Measurements from ENCODE around the gene IQUB. TPM values are rescaled to one million over a fixed set of nuclear protein-coding genes. Genes with fewer than 3 reads are reported as not detected.
"Not testable (repeated sequence)": the region's sequence is repeated elsewhere in the genome, so short reads cannot be mapped to it uniquely, and the experiment has no call there.

The IQUB gene
- total RNA-seq, 2 donors from 2014 or later: 2.0 to 4.8 TPM

DNA sequence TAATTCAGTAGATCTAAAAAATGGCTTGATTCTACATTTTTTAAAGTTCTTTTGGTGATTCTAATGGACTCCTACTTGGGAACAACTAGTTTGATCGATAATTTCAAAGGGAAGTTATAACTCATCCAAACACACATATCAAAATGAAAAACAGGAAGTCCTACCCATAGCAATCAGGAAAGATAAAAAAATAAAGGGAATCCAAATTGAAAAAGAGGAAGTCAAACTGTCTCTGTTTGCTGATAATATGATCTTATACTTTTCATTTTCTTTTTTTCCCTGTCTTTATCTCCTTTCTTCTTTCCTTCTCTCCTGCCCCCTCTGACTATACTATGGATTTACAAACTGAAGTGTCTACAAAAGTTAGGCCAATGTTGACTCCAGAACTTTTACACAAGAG is 118.8 kb downstream of the IQUB start:
- Histone ChIP-seq H3K27ac (no peak overlapping the region), H3K27me3 (replicated peaks; ENCODE audit: insufficient read depth) (no peaks in the 10 kb centered on the region)
- WGBS: 73% methylated on average over 1 of the region's 1 CpG

DNA sequence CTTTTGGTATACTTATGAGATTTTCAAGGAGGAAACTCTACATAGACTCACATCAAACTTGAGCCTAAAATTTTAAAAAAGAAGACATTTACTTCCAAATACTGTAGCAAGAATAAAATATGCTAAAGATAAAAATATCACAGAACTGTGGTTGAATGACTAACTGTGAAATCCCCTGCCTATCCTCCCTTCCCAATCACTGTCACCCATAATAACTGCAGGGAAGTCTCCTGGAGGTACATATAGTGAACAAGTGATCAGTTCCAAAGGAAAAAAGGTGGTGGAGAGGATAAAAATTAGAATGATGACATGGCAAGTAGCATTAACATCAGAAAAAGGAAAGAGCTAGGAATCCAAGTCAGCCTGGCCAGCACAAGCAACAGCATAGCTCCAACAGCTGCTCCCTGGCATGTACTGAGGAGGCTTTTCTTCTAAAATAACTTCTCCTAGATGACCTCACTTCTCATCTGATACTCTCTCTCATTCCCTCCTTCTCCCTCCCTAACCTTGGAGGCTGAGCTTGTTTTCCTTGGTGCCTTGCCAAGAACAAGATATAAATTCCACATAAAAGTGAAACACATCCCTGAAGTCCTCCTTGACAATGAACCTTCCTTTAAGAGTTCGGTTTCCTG is 124.0 kb downstream of the IQUB start:
- Histone ChIP-seq H3K27ac (peak overlapping the region; percentile 2 to 43), H3K9me3 (no peaks in the 10 kb centered on the region), H3K4me3 (no peak overlapping the region), H3K36me3 (no peaks in the 10 kb centered on the region), H3K4me1 (replicated peaks) (no peaks in the 10 kb centered on the region), H3K27me3 (replicated peaks; ENCODE audit: insufficient read depth) (no peaks in the 10 kb centered on the region)
- peak; percentile 5 for DNase-seq (ENCODE audit: low spot score)
- intact Hi-C loops (cut with DNase I): loop anchor here (2.0 to 10.0 kb wide), 4 partner anchors 124 to 523 kb away; partner anchors contain the start of genes CADPS2 and IQUB
- 11% methylated on average over 1 of the region's 1 CpG for WGBS
- TF ChIP-seq POLR2AphosphoS5 (IDR thresholded peaks at IDR 0.05) (peak; percentile 58), POLR2A (IDR thresholded peaks at IDR 0.05) (no peak)

More for the DNA sequence above, 118.8 kb downstream of the IQUB start:
- intact Hi-C loops (cut with DNase I): loop anchor here (10.0 kb wide), 1 partner anchor 391 kb away; no protein-coding TSS in a partner anchor
- no peaks in the 10 kb centered on the region for H3K4me1 ChIP-seq (replicated peaks)
- H3K9me3 ChIP-seq: no peaks in the 10 kb centered on the region
- no peak for DNase-seq (ENCODE audit: low spot score)
- H3K4me3 ChIP-seq: no peak overlapping the region
- H3K36me3 ChIP-seq: no peaks in the 10 kb centered on the region
- no peak for TF ChIP-seq POLR2AphosphoS5 (IDR thresholded peaks at IDR 0.05)
- TF ChIP-seq POLR2A (IDR thresholded peaks at IDR 0.05): no peak
- TF ChIP-seq, protein P1, sequence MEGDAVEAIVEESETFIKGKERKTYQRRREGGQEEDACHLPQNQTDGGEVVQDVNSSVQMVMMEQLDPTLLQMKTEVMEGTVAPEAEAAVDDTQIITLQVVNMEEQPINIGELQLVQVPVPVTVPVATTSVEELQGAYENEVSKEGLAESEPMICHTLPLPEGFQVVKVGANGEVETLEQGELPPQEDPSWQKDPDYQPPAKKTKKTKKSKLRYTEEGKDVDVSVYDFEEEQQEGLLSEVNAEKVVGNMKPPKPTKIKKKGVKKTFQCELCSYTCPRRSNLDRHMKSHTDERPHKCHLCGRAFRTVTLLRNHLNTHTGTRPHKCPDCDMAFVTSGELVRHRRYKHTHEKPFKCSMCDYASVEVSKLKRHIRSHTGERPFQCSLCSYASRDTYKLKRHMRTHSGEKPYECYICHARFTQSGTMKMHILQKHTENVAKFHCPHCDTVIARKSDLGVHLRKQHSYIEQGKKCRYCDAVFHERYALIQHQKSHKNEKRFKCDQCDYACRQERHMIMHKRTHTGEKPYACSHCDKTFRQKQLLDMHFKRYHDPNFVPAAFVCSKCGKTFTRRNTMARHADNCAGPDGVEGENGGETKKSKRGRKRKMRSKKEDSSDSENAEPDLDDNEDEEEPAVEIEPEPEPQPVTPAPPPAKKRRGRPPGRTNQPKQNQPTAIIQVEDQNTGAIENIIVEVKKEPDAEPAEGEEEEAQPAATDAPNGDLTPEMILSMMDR (IDR thresholded peaks at IDR 0.05): no peak

DNA sequence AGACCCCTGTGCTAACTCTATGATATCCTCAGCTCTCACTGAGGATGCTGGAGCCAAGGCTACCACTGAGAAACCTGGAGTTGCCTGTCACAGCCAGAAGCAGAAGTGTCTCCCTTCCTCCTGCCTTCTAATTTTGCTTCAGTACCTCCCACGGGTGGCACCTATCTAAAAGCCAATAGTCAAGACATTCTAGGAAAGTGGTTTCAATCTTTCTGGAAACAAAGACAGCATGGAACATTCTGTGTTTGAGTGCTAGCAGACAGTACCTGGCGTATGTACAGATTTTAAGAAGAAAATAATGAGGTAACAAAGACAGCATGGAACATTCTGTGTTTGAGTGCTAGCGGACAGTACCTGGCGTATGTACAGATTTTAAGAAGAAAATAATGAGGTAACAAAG is 126.4 kb downstream of the IQUB start:
- H3K27me3 ChIP-seq (replicated peaks; ENCODE audit: insufficient read depth); H3K9me3 ChIP-seq; H3K4me3 ChIP-seq; intact Hi-C loops (cut with DNase I); H3K36me3 ChIP-seq; H3K4me1 ChIP-seq (replicated peaks); DNase-seq (ENCODE audit: low spot score): not testable (repeated sequence)
- peak overlapping the region in 1 of 2 donors; percentile 61 for H3K27ac ChIP-seq
- WGBS: 41% methylated on average over 4 of the region's 4 CpGs

Small RNAs within 50 kb of the gene (small RNA-seq; reads per million reads assigned to genes)
- gene RNU6-296P: 0 reads per million in 2 donors

Other genes with a start within 250 kb of the IQUB start
- gene NDUFA5, start 23.2 kb upstream of the IQUB start, total RNA-seq: 10 to 100 TPM; 53.3 to 65.8 TPM
- gene ASB15, start 67.2 kb upstream of the IQUB start, total RNA-seq: 1 to 10 TPM in 1 of 2 donors, not detected in 1; 1.1 TPM
- 1 to 10 TPM in 1 of 2 donors, not detected in 1; 4.6 TPM for gene LMOD2, start 121.3 kb upstream of the IQUB start, total RNA-seq
- gene WASL, start 214.4 kb upstream of the IQUB start, total RNA-seq: 10 to 100 TPM; 37.7 to 64.9 TPM

Data from prostate gland (tissue), 2 donors.